ENCODE results near the gene ZFHX2.
"Not testable (repeated sequence)": the region's sequence is repeated elsewhere in the genome, so short reads cannot be mapped to it uniquely, and the experiment has no call there.

ZFHX2 gene

GRCh38 chr14:23551266-23552028 is at the start of gene ZFHX2:
Gene ZFHX2, minus strand, starts transcription at chr14:23551765. Its CDS starts 16,440 bp downstream, at chr14:23535325.
- H3K27me3 ChIP-seq (ENCODE audit: control insufficient read depth in 1 of 2, insufficient read depth in 2 of 2, low read length in 2 of 2), result peaks cover 0 to 5% of the 10 kb centered on the region in 2 donors
- peak within 1 kb of the TSS; percentile 79 to 84 for H3K4me3 ChIP-seq (ENCODE audit: low read length in 2 of 2)
- peak within 1 kb of the TSS; percentile 31 for H3K27ac ChIP-seq (ENCODE audit: low read length)
- H3K9me3 ChIP-seq (ENCODE audit: control insufficient read depth in 2 of 2, low read length in 2 of 2), result no peaks in the 10 kb centered on the region
- peaks cover 19% of the 10 kb centered on the region for H3K4me1 ChIP-seq (ENCODE audit: control insufficient read depth, insufficient read depth, low read length)
- no peaks in the 10 kb centered on the region for H3K36me3 ChIP-seq (ENCODE audit: control insufficient read depth in 2 of 2, insufficient read depth in 2 of 2, low read length in 2 of 2)
- peak within 1 kb of the TSS; percentile 54 to 62 for H3K9ac ChIP-seq (ENCODE audit: low read length in 2 of 2)

GRCh38 chr14:23600806-23601205 is 49.2 kb upstream of the ZFHX2 start:
- peaks cover 2 to 3% of the 10 kb centered on the region in 2 donors for H3K27me3 ChIP-seq (ENCODE audit: control insufficient read depth in 1 of 2, insufficient read depth in 2 of 2, low read length in 2 of 2)
- no peaks in the 10 kb centered on the region for H3K4me1 ChIP-seq (ENCODE audit: control insufficient read depth, insufficient read depth, low read length)
- no peak overlapping the region for H3K4me3 ChIP-seq (ENCODE audit: low read length in 2 of 2)
- H3K9ac ChIP-seq (ENCODE audit: low read length in 2 of 2), result no peak overlapping the region
- no peak overlapping the region for H3K27ac ChIP-seq (ENCODE audit: low read length)
- no peaks in the 10 kb centered on the region for H3K36me3 ChIP-seq (ENCODE audit: control insufficient read depth in 2 of 2, insufficient read depth in 2 of 2, low read length in 2 of 2)
- H3K9me3 ChIP-seq (ENCODE audit: control insufficient read depth in 2 of 2, low read length in 2 of 2), result no peaks in the 10 kb centered on the region

GRCh38 chr14:23600322-23600707 is 48.8 kb upstream of the ZFHX2 start:
- H3K4me1 ChIP-seq (ENCODE audit: control insufficient read depth, insufficient read depth, low read length), result no peaks in the 10 kb centered on the region
- H3K36me3 ChIP-seq (ENCODE audit: control insufficient read depth in 2 of 2, insufficient read depth in 2 of 2, low read length in 2 of 2), result no peaks in the 10 kb centered on the region
- H3K9ac ChIP-seq (ENCODE audit: low read length in 2 of 2), result no peak overlapping the region
- H3K27ac ChIP-seq (ENCODE audit: low read length), result no peak overlapping the region
- H3K9me3 ChIP-seq (ENCODE audit: control insufficient read depth in 2 of 2, low read length in 2 of 2), result no peaks in the 10 kb centered on the region
- peaks cover 2 to 3% of the 10 kb centered on the region in 2 donors for H3K27me3 ChIP-seq (ENCODE audit: control insufficient read depth in 1 of 2, insufficient read depth in 2 of 2, low read length in 2 of 2)
- H3K4me3 ChIP-seq (ENCODE audit: low read length in 2 of 2), result no peak overlapping the region

GRCh38 chr14:23594191-23594590 is 42.6 kb upstream of the ZFHX2 start:
- H3K36me3 ChIP-seq (ENCODE audit: control insufficient read depth in 2 of 2, insufficient read depth in 2 of 2, low read length in 2 of 2); H3K4me3 ChIP-seq (ENCODE audit: low read length in 2 of 2); H3K9ac ChIP-seq (ENCODE audit: low read length in 2 of 2); H3K9me3 ChIP-seq (ENCODE audit: control insufficient read depth in 2 of 2, low read length in 2 of 2); H3K27ac ChIP-seq (ENCODE audit: low read length); H3K27me3 ChIP-seq (ENCODE audit: control insufficient read depth in 1 of 2, insufficient read depth in 2 of 2, low read length in 2 of 2); H3K4me1 ChIP-seq (ENCODE audit: control insufficient read depth, insufficient read depth, low read length): not testable (repeated sequence)

GRCh38 chr14:23590198-23590597 is 38.6 kb upstream of the ZFHX2 start:
- Histone ChIP-seq H3K4me1 (ENCODE audit: control insufficient read depth, insufficient read depth, low read length) (peaks cover 3% of the 10 kb centered on the region), H3K27ac (ENCODE audit: low read length) (no peak overlapping the region), H3K4me3 (ENCODE audit: low read length in 2 of 2) (no peak overlapping the region), H3K9me3 (ENCODE audit: control insufficient read depth in 2 of 2, low read length in 2 of 2) (no peaks in the 10 kb centered on the region), H3K27me3 (ENCODE audit: control insufficient read depth in 1 of 2, insufficient read depth in 2 of 2, low read length in 2 of 2) (peaks cover 0 to 3% of the 10 kb centered on the region in 2 donors), H3K36me3 (ENCODE audit: control insufficient read depth in 2 of 2, insufficient read depth in 2 of 2, low read length in 2 of 2) (no peaks in the 10 kb centered on the region), H3K9ac (ENCODE audit: low read length in 2 of 2) (no peak overlapping the region)

- no peak overlapping the region for H3K9ac ChIP-seq (ENCODE audit: low read length in 2 of 2)
Observed at GRCh38 chr14:23589606-23590005, 38.0 kb upstream of the ZFHX2 start.

GRCh38 chr14:23588884-23589598 is 37.5 kb upstream of the ZFHX2 start:
- H3K9me3 ChIP-seq (ENCODE audit: control insufficient read depth in 2 of 2, low read length in 2 of 2), result no peaks in the 10 kb centered on the region
- H3K4me1 ChIP-seq (ENCODE audit: control insufficient read depth, insufficient read depth, low read length), result peaks cover 3% of the 10 kb centered on the region
- no peaks in the 10 kb centered on the region for H3K36me3 ChIP-seq (ENCODE audit: control insufficient read depth in 2 of 2, insufficient read depth in 2 of 2, low read length in 2 of 2)
- no peak overlapping the region for H3K4me3 ChIP-seq (ENCODE audit: low read length in 2 of 2)
- no peak overlapping the region for H3K9ac ChIP-seq (ENCODE audit: low read length in 2 of 2)
- H3K27ac ChIP-seq (ENCODE audit: low read length), result no peak overlapping the region
- H3K27me3 ChIP-seq (ENCODE audit: control insufficient read depth in 1 of 2, insufficient read depth in 2 of 2, low read length in 2 of 2), result peaks cover 0 to 3% of the 10 kb centered on the region in 2 donors

More at GRCh38 chr14:23589606-23590005, 38.0 kb upstream of the ZFHX2 start:
- Histone ChIP-seq H3K4me1 (ENCODE audit: control insufficient read depth, insufficient read depth, low read length) (peaks cover 3% of the 10 kb centered on the region), H3K27me3 (ENCODE audit: control insufficient read depth in 1 of 2, insufficient read depth in 2 of 2, low read length in 2 of 2) (peaks cover 0 to 3% of the 10 kb centered on the region in 2 donors), H3K36me3 (ENCODE audit: control insufficient read depth in 2 of 2, insufficient read depth in 2 of 2, low read length in 2 of 2) (no peaks in the 10 kb centered on the region), H3K4me3 (ENCODE audit: low read length in 2 of 2) (no peak overlapping the region), H3K27ac (ENCODE audit: low read length) (no peak overlapping the region), H3K9me3 (ENCODE audit: control insufficient read depth in 2 of 2, low read length in 2 of 2) (no peaks in the 10 kb centered on the region)

GRCh38 chr14:23584527-23585203 is 33.1 kb upstream of the ZFHX2 start:
- not testable (repeated sequence) for H3K27ac ChIP-seq (ENCODE audit: low read length); H3K9me3 ChIP-seq (ENCODE audit: control insufficient read depth in 2 of 2, low read length in 2 of 2); H3K27me3 ChIP-seq (ENCODE audit: control insufficient read depth in 1 of 2, insufficient read depth in 2 of 2, low read length in 2 of 2); H3K4me1 ChIP-seq (ENCODE audit: control insufficient read depth, insufficient read depth, low read length); H3K9ac ChIP-seq (ENCODE audit: low read length in 2 of 2); H3K4me3 ChIP-seq (ENCODE audit: low read length in 2 of 2); H3K36me3 ChIP-seq (ENCODE audit: control insufficient read depth in 2 of 2, insufficient read depth in 2 of 2, low read length in 2 of 2)

GRCh38 chr14:23583761-23584526 is 32.4 kb upstream of the ZFHX2 start:
- peaks cover 11 to 12% of the 10 kb centered on the region in 2 donors for H3K27me3 ChIP-seq (ENCODE audit: control insufficient read depth in 1 of 2, insufficient read depth in 2 of 2, low read length in 2 of 2)
- not testable (repeated sequence) for H3K27ac ChIP-seq (ENCODE audit: low read length); H3K4me1 ChIP-seq (ENCODE audit: control insufficient read depth, insufficient read depth, low read length); H3K4me3 ChIP-seq (ENCODE audit: low read length in 2 of 2); H3K9me3 ChIP-seq (ENCODE audit: control insufficient read depth in 2 of 2, low read length in 2 of 2); H3K36me3 ChIP-seq (ENCODE audit: control insufficient read depth in 2 of 2, insufficient read depth in 2 of 2, low read length in 2 of 2); H3K9ac ChIP-seq (ENCODE audit: low read length in 2 of 2)

Data from stomach smooth muscle (tissue), 2 donors.